SK-N-SH (cell line): ENCODE data around the gene IL17REL. TPM values are rescaled to one million over a fixed set of nuclear protein-coding genes. Genes with fewer than 3 reads are reported as not detected.

ENCODE experiments used
- CTCF ChIA-PET: fragments of 300-600, 350-600 bp; formaldehyde crosslinking; extraction: SDS; loops from one replicate; lab custom pipeline; 2021; lab: Yijun Ruan, JAX
- POLR2A ChIA-PET: fragments of 350-600 bp; sonication (Branson Sonifier 250); formaldehyde crosslinking; extraction: SDS; loops from one replicate; lab custom pipeline; 2020; ENCODE audit warnings: antibody characterized with exemption, inconsistent platforms; lab: Yijun Ruan, JAX
- DNase-seq: peaks from one replicate; pipeline ENCODE4 v3.0.0; 2012
- H2AFZ ChIP-seq: fragments of 200-600 bp; sonication (generic); 2 replicates; pipeline ENCODE4 v1.8.1; 2016; ENCODE audit warnings: antibody characterized with exemption, mild to moderate bottlenecking, low read depth
- H3F3A ChIP-seq: fragments of 200-600 bp; sonication (generic); replicated peaks from 2 replicates; pipeline ENCODE3; 2016; ENCODE audit warnings: antibody characterized with exemption, mild to moderate bottlenecking; ENCODE audit not compliant: insufficient read depth
- H3K27ac ChIP-seq, 2 experiments: fragments of 200-500 bp in 1 of 2; fragments of 200-600 bp in 1 of 2; sonication (Bioruptor generic) in 1 of 2; sonication (generic), shearing (Covaris generic) in 1 of 2; 2 replicates each; pipeline versions ENCODE4 v1.5.1 to v1.6.1; 2014 to 2016; ENCODE audit warnings: low read depth in 2 of 2, inconsistent platforms in 1 of 2, low read length in 1 of 2, mild to moderate bottlenecking in 1 of 2, mixed read lengths in 1 of 2
- H3K27me3 ChIP-seq: fragments of 200-600 bp; sonication (generic), shearing (Covaris generic); 2 replicates; pipeline ENCODE4 v1.6.1; 2016; ENCODE audit warnings: mixed run types; ENCODE audit not compliant: insufficient read depth
- H3K36me3 ChIP-seq, 2 experiments: fragments of 200-500 bp in 1 of 2; fragments of 200-600 bp in 1 of 2; sonication (Bioruptor generic) in 1 of 2; sonication (generic) in 1 of 2; replicated peaks in 1 of 2; 2 replicates each; pipeline versions ENCODE3 to v1.5.1; 2014 to 2016; ENCODE audit warnings: low read length in 1 of 2, mild to moderate bottlenecking in 1 of 2; ENCODE audit not compliant: insufficient read depth in 2 of 2, control insufficient read depth in 1 of 2
- H3K4me1 ChIP-seq, 2 experiments: fragments of 200-500 bp in 1 of 2; fragments of 200-600 bp in 1 of 2; sonication (Bioruptor generic) in 1 of 2; sonication (generic), shearing (Covaris generic) in 1 of 2; 2 replicates each; pipeline versions ENCODE4 v1.5.1 to v1.6.1; 2014 to 2016; ENCODE audit warnings: low read depth in 1 of 2, low read length in 1 of 2, mixed run types in 1 of 2; ENCODE audit not compliant: insufficient read depth in 2 of 2, control insufficient read depth in 1 of 2
- H3K4me2 ChIP-seq: fragments of 200-600 bp; sonication (generic), shearing (Covaris generic); 2 replicates; pipeline ENCODE4 v1.6.1; 2017; ENCODE audit warnings: mixed run types
- H3K4me3 ChIP-seq, 2 experiments: fragments of 200-500 bp in 1 of 2; fragments of 200-600 bp in 1 of 2; sonication (Bioruptor generic) in 1 of 2; sonication (generic), shearing (Covaris generic) in 1 of 2; 2 replicates each; pipeline versions ENCODE4 v1.5.1 to v1.8.1; 2014 to 2016; ENCODE audit warnings: low read depth in 2 of 2, inconsistent platforms in 1 of 2, low read length in 1 of 2, mild to moderate bottlenecking in 1 of 2, mixed read lengths in 1 of 2, moderate library complexity in 1 of 2
- H3K79me2 ChIP-seq: fragments of 200-600 bp; sonication (generic); 2 replicates; pipeline ENCODE4 v1.8.1; 2017; ENCODE audit warnings: mild to moderate bottlenecking; ENCODE audit not compliant: insufficient read depth
- H3K9ac ChIP-seq: fragments of 200-600 bp; sonication (generic); 2 replicates; pipeline ENCODE4 v1.6.1; 2017; ENCODE audit warnings: mixed run types
- H3K9me2 ChIP-seq: fragments of 200-600 bp; sonication (generic); 2 replicates; pipeline ENCODE4 v1.6.1; 2017; ENCODE audit warnings: mixed run types
- H3K9me3 ChIP-seq: fragments of 200-600 bp; sonication (generic); 2 replicates; pipeline ENCODE4 v1.6.1; 2017; ENCODE audit warnings: mixed run types, mild to moderate bottlenecking, moderate library complexity
- H4K20me1 ChIP-seq: fragments of 200-600 bp; sonication (generic); 2 replicates; pipeline ENCODE4 v1.6.1; 2017; ENCODE audit warnings: mild to moderate bottlenecking, mixed run types; ENCODE audit not compliant: insufficient read depth
- CTCF ChIP-seq: fragments of 200-600 bp; sonication (generic); IDR thresholded peaks from 2 replicates; pipeline ENCODE4 v1.6.1; 2017; ENCODE audit warnings: antibody characterized with exemption, mild to moderate bottlenecking, moderate library complexity
- EZH2phosphoT487 ChIP-seq: fragments of 200-600 bp; sonication (generic); IDR thresholded peaks from 2 replicates; pipeline ENCODE4 v1.6.1; 2017; ENCODE audit warnings: low read depth, mixed run types, mild to moderate bottlenecking, antibody characterized with exemption, moderate library complexity, borderline replicate concordance
- FOSL2 ChIP-seq: IDR thresholded peaks from 2 replicates; pipeline ENCODE4 v1.4.0; 2012; ENCODE audit warnings: low read depth, mild to moderate bottlenecking, moderate library complexity, borderline replicate concordance
- FOXJ3 ChIP-seq: sonication (generic); formaldehyde crosslinking; IDR thresholded peaks from 2 replicates; pipeline ENCODE4 v1.5.1; 2020; ENCODE audit warnings: mild to moderate bottlenecking, missing genetic modification reagents
- FOXM1 ChIP-seq: IDR thresholded peaks from 2 replicates; pipeline ENCODE4 v1.4.0; 2012; ENCODE audit warnings: low read depth, mild to moderate bottlenecking
- GABPA ChIP-seq: IDR thresholded peaks from 2 replicates; pipeline ENCODE4 v1.4.0; 2012; ENCODE audit warnings: low read depth, mild to moderate bottlenecking
- IRF3 ChIP-seq: fragments of 150-350 bp; IDR thresholded peaks from 2 replicates; pipeline ENCODE4 v1.6.1; 2016; ENCODE audit warnings: mild to moderate bottlenecking, low read depth, low read length
- MAX ChIP-seq: IDR thresholded peaks from 2 replicates; pipeline ENCODE4 v1.4.0; 2012; ENCODE audit warnings: low read depth
- NFIC ChIP-seq: IDR thresholded peaks from 2 replicates; pipeline ENCODE4 v1.4.0; 2012; ENCODE audit warnings: borderline replicate concordance
- RXRA ChIP-seq: IDR thresholded peaks from 2 replicates; pipeline ENCODE4 v1.4.0; 2012; ENCODE audit warnings: low read depth, mild to moderate bottlenecking, borderline replicate concordance
- TEAD4 ChIP-seq: IDR thresholded peaks from 2 replicates; pipeline ENCODE4 v1.4.0; 2012; ENCODE audit warnings: mild to moderate bottlenecking, borderline replicate concordance; ENCODE audit not compliant: insufficient read depth
- YY1 ChIP-seq: IDR thresholded peaks from 2 replicates; pipeline ENCODE4 v1.4.0; 2012; ENCODE audit warnings: low read depth, mild to moderate bottlenecking
- WGBS: methylation state at CpG from one replicate; pipeline ENCODE4 v1.1.6; 2017; ENCODE audit warnings: low lambda C conversion rate; 5-methylcytosine and 5-hydroxymethylcytosine counted together
- polyA plus RNA-seq, 3 experiments: library from polyadenylated mRNA; depleted of rRNA; stranded (reverse); fragments of >200 nt; gene quantifications; 2 replicates each; pipeline ENCODE4 v1.2.3, GENCODE V29; 2012

The IL17REL gene
- polyA plus RNA-seq, 1 of the 3 experiments (the other 2 are of a cell fraction), result not detected

- peaks cover 4 to 21% of the 10 kb centered on the region in 2 experiments; a peak in 1 of 4 replicates for H3K4me1 ChIP-seq
- POLR2A ChIA-PET, result interaction anchor here (0.6 kb wide), 1 partner anchor 317 kb away, joined by 4 read pairs; no protein-coding TSS in a partner anchor
Observed at GRCh38 chr22:49971232-49972162, 41.1 kb downstream of the IL17REL start.

More at GRCh38 chr22:49971232-49972162, 41.1 kb downstream of the IL17REL start:
- peak overlapping the region in 1 of 2 experiments; percentile 50; a peak in 2 of 4 replicates for H3K27ac ChIP-seq
- H3K27me3 ChIP-seq, result no peaks in the 10 kb centered on the region
- TF ChIP-seq NFIC, result no peak
- TF ChIP-seq TEAD4, result no peak
- TF ChIP-seq FOSL2, result no peak
- no peak for TF ChIP-seq MAX
- no peak for TF ChIP-seq GABPA
- no peak for TF ChIP-seq CTCF
- TF ChIP-seq YY1, result no peak
- no peak for TF ChIP-seq FOXM1
- TF ChIP-seq EZH2phosphoT487, result no peak
- no peak for TF ChIP-seq RXRA
- no peak for TF ChIP-seq FOXJ3 (CRISPR knock-in tag)
- TF ChIP-seq IRF3, result no peak
- TF ChIP-seq, all 33 proteins: peak for 0
- no peaks in the 10 kb centered on the region for H3K79me2 ChIP-seq
- H4K20me1 ChIP-seq, result no peaks in the 10 kb centered on the region
- H3K36me3 ChIP-seq, result no peaks in the 10 kb centered on the region
- DNase-seq, result peak; percentile 71
- H2AFZ ChIP-seq, result peak overlapping the region; percentile 75; the same call in 1 of the 2 replicates
- peak overlapping the region; percentile 94 for H3K4me2 ChIP-seq
- H3K4me3 ChIP-seq, result peak overlapping the region; percentile 27 to 54
- peak overlapping the region; percentile 67 for H3K9ac ChIP-seq
- WGBS, result 14% methylated on average over 17 of the region's 81 CpGs
- H3F3A ChIP-seq, result peaks cover 4% of the 10 kb centered on the region
- H3K9me2 ChIP-seq, result no peaks in the 10 kb centered on the region
- no peaks in the 10 kb centered on the region for H3K9me3 ChIP-seq
- CTCF ChIA-PET, result interaction anchor here (1.8 kb wide), 1 partner anchor 41 kb away, joined by 7 read pairs; no protein-coding TSS in a partner anchor
